ENCODE results near the gene SH3PXD2A.
A peak's percentile ranks its signal among the peaks of the same experiment; 100 is the strongest.

Gene SH3PXD2A

DNA sequence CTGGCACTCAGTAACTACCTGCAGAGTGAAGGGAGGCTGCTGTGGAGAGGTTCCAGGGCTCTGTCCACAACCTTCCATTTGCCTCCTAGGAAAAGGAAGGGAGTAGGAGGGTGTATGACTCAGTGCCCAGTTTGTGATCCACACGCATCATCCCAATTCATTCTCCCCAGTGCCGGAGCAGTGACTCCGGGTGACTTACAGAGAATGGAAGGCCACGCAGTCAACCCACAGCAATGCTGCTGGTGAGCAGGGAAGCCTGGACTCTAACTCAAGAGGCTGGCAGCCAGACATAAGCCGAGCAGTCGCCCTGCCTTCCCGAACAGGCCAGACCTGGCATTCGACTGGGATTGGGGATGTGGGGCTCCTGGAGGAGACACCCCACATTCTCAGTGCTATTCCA is 139.9 kb downstream of the SH3PXD2A start:
- in situ Hi-C loops (cut with HindIII; ENCODE audit: low sequenced_read_pairs): loop anchor here (10.0 kb wide), 1 partner anchor 139 kb away; the partner anchor contains the start of gene SH3PXD2A
- DNase-seq (ENCODE audit: low read depth): peak; percentile 40

DNA sequence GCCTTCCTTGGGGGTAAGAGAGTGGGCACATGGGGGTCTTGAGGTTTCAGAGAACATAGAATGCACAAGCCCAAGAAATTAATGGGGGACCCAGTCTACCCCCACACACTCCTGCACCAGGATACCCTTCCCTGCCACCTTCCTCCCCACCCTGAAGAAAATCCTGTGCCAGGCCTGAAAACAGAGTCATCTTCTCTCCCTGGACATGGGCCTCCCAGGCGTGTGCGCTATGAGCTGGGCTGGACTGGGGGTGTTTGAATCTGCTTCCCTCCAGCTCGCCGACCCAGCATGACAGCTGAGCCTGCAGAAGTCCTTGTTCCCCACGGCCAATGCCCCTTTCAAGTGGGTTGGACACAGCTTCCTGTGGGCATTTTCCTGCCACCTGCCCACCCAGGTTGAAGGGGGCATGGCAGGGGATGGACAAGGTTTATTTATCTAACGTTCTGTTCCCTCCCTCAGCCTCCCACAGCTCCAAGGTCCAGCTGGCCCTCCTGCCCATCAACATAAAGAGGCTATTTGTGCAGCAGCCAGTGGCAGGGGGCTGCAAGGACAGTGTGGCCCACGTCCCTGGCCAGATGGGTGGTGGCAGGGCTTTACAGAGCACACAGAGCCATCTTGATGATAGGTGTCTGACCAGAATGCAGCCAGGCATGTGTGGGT is 141.0 kb downstream of the SH3PXD2A start:
- in situ Hi-C loops (cut with HindIII; ENCODE audit: low sequenced_read_pairs): loop anchor here (10.0 kb wide), 1 partner anchor 140 kb away; the partner anchor contains the start of gene SH3PXD2A
- TF ChIP-seq, protein P1, sequence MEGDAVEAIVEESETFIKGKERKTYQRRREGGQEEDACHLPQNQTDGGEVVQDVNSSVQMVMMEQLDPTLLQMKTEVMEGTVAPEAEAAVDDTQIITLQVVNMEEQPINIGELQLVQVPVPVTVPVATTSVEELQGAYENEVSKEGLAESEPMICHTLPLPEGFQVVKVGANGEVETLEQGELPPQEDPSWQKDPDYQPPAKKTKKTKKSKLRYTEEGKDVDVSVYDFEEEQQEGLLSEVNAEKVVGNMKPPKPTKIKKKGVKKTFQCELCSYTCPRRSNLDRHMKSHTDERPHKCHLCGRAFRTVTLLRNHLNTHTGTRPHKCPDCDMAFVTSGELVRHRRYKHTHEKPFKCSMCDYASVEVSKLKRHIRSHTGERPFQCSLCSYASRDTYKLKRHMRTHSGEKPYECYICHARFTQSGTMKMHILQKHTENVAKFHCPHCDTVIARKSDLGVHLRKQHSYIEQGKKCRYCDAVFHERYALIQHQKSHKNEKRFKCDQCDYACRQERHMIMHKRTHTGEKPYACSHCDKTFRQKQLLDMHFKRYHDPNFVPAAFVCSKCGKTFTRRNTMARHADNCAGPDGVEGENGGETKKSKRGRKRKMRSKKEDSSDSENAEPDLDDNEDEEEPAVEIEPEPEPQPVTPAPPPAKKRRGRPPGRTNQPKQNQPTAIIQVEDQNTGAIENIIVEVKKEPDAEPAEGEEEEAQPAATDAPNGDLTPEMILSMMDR (IDR thresholded peaks at IDR 0.05; ENCODE audit: low read depth, low read length, missing control alignments): no peak
- no peak for DNase-seq (ENCODE audit: low read depth)
- no peak overlapping the region for H3K4me3 ChIP-seq (ENCODE audit: low read depth, low read length)

More for the DNA sequence above, 139.9 kb downstream of the SH3PXD2A start:
- no peak overlapping the region for H3K4me3 ChIP-seq (ENCODE audit: low read depth, low read length)
- TF ChIP-seq, protein P1 (IDR thresholded peaks at IDR 0.05; ENCODE audit: low read depth, low read length, missing control alignments): no peak

DNA sequence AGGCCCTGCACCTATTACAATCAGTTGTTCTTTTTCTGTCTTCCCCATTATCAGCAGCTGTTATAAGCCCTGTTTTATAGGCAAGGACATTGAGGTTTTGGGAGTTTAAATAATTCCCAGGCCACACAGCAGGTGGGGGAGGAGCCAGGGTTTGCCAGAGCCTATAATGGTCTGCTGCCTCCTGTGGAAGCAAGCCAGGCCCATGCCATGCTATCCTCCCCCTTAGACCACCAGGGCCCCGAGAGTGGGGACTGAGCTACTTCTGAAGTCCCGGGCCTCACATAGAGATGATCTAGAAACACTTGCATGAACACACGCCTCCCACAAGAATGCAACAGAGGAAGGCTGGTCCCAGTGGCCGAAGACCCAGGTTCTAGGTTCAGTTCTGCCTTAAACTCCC is 141.7 kb downstream of the SH3PXD2A start:
- in situ Hi-C loops (cut with HindIII; ENCODE audit: low sequenced_read_pairs): loop anchor here (10.0 kb wide), 1 partner anchor 141 kb away; the partner anchor contains the start of gene SH3PXD2A
- TF ChIP-seq, protein P1 (IDR thresholded peaks at IDR 0.05; ENCODE audit: low read depth, low read length, missing control alignments): no peak
- H3K4me3 ChIP-seq (ENCODE audit: low read depth, low read length): no peak overlapping the region
- DNase-seq (ENCODE audit: low read depth): no peak

- in situ Hi-C loops (cut with HindIII; ENCODE audit: low sequenced_read_pairs): loop anchor here (10.0 kb wide), 1 partner anchor 142 kb away; the partner anchor contains the start of gene SH3PXD2A
- no peak overlapping the region for H3K4me3 ChIP-seq (ENCODE audit: low read depth, low read length)
- TF ChIP-seq, protein P1 (IDR thresholded peaks at IDR 0.05; ENCODE audit: low read depth, low read length, missing control alignments): peak; percentile 76
- DNase-seq (ENCODE audit: low read depth): peak; percentile 65
Measured at GRCh38 chr10:103712898-103713498, 142.4 kb downstream of the SH3PXD2A start.

GRCh38 chr10:103712146-103712545 is 143.2 kb downstream of the SH3PXD2A start:
- in situ Hi-C loops (cut with HindIII; ENCODE audit: low sequenced_read_pairs): loop anchor here (10.0 kb wide), 1 partner anchor 143 kb away; the partner anchor contains the start of gene SH3PXD2A

DNA sequence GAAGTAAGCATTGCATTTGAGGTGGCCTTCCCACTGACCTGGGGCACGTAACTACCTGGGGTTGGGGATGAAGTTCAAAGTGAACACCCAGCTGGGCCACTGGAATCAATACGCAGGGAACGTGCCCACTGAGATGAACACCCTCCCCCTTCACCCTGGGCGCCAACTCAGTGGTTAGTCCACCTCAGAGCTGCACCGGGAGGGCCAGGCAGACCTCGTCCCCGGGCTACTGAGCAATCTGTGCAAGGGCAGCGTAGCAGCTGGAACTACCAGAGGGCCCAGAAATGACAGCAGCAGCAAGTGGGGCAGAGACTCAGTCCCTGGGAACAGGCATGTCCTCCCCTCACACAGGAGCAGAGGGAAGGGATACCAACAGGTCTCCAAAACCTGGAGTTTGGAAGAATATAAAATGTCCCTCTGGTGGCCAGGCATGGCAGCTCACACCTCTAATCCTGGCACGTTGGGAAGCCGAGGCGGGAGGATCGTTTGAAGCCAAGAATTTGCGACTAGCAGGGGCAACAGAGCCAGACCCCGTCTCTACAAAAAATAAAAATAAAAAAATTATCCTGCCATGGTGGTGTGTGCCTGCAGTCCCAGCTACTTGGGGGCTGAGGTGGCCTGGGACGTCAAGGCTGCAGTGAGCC is 143.9 kb downstream of the SH3PXD2A start:
- in situ Hi-C loops (cut with HindIII; ENCODE audit: low sequenced_read_pairs): loop anchor here (10.0 kb wide), 1 partner anchor 143 kb away; the partner anchor contains the start of gene SH3PXD2A
- H3K4me3 ChIP-seq (ENCODE audit: low read depth, low read length): no peak overlapping the region
- TF ChIP-seq, protein P1 (IDR thresholded peaks at IDR 0.05; ENCODE audit: low read depth, low read length, missing control alignments): peak; percentile 44
- DNase-seq (ENCODE audit: low read depth): no peak

More at GRCh38 chr10:103712146-103712545, 143.2 kb downstream of the SH3PXD2A start:
- no peak for DNase-seq (ENCODE audit: low read depth)
- TF ChIP-seq, protein P1 (IDR thresholded peaks at IDR 0.05; ENCODE audit: low read depth, low read length, missing control alignments): no peak
- no peak overlapping the region for H3K4me3 ChIP-seq (ENCODE audit: low read depth, low read length)

All from astrocyte of the cerebellum (primary cell).